NB4 (cell line): ENCODE data around the gene DCTN5.

ENCODE experiments used
- DNase-seq: peaks from one replicate; pipeline ENCODE4 v3.0.0; 2010; ENCODE audit warnings: low read depth
- H3K4me3 ChIP-seq: one replicate; pipeline ENCODE4 v1.5.1; 2011; ENCODE audit warnings: mild to moderate bottlenecking, low read depth, low read length, moderate library complexity
- MYC ChIP-seq: IDR thresholded peaks from 2 replicates; pipeline ENCODE4 v1.6.1; 2011; ENCODE audit warnings: low read depth, low read length
- POLR2A ChIP-seq: IDR thresholded peaks from 2 replicates; pipeline ENCODE4 v1.6.1; 2011; ENCODE audit warnings: mild to moderate bottlenecking; ENCODE audit not compliant: insufficient read length; ENCODE audit errors: extremely low read depth
- TF ChIP-seq, protein P1 (sequence below): IDR thresholded peaks from 2 replicates; pipeline ENCODE4 v1.6.1; 2011; ENCODE audit warnings: low read depth, low read length
- TF ChIP-seq, protein P2 (sequence below): IDR thresholded peaks from one replicate; pipeline ENCODE4 v1.5.1; 2012; ENCODE audit warnings: low read depth, low read length

DCTN5 gene

DNA sequence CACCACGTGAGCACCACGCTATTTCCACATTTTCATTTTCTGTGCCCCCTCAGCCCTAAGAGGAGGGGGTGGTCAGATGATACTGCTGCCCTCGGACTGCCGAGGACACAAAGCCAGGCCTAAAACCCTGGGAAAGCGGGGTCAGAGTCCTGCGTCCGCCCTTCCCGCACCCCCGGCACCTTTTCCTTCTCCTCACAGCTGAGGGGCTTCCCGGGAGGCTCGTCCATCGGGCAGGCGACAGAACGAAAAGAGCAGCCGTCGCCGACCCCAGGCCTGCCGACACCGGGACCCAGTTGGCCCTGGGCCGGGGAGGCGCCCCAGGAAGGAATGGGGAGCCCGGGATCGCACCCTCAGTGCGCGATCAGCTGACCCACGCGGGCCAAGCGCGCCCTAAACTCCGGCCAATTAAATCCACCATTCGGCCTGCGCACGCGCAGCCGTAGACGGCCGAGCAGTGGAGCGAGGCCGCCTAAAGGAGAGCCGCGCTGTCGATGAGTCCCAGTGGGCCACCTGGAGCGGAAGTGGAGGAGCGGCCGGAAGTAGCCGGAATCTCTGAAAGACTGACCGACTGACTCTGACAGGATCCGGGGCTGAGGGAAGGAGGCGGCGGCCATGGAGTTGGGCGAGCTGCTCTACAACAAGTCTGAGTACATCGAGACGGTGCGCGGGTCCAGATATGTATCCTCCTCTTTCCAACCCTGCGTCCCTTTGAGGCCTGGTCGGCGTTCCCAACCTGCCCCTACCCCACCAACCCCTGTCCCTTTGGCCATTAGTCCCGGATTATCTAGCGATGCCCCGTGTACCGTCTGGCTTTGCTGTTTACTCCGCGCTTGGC is at the start of gene DCTN5, which contains the start of gene PALB2:
DCTN5 (plus strand) TSS at position 536 of the 835 bp plus-strand sequence; CDS start at position 613, 77 bp downstream.
PALB2 (minus strand) TSS at position 380 of the 835 bp plus-strand sequence; CDS start at position 227, 153 bp downstream.
- peak within 1 kb of the TSS; percentile 99 for H3K4me3 ChIP-seq
- TF ChIP-seq, protein P1, sequence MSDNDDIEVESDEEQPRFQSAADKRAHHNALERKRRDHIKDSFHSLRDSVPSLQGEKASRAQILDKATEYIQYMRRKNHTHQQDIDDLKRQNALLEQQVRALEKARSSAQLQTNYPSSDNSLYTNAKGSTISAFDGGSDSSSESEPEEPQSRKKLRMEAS, result peak; percentile 83
- TF ChIP-seq MYC (peak; percentile 95), POLR2A (peak; percentile 63)
- TF ChIP-seq, protein P2, sequence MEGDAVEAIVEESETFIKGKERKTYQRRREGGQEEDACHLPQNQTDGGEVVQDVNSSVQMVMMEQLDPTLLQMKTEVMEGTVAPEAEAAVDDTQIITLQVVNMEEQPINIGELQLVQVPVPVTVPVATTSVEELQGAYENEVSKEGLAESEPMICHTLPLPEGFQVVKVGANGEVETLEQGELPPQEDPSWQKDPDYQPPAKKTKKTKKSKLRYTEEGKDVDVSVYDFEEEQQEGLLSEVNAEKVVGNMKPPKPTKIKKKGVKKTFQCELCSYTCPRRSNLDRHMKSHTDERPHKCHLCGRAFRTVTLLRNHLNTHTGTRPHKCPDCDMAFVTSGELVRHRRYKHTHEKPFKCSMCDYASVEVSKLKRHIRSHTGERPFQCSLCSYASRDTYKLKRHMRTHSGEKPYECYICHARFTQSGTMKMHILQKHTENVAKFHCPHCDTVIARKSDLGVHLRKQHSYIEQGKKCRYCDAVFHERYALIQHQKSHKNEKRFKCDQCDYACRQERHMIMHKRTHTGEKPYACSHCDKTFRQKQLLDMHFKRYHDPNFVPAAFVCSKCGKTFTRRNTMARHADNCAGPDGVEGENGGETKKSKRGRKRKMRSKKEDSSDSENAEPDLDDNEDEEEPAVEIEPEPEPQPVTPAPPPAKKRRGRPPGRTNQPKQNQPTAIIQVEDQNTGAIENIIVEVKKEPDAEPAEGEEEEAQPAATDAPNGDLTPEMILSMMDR, result no peak
- peak; percentile 96 for DNase-seq

DNA sequence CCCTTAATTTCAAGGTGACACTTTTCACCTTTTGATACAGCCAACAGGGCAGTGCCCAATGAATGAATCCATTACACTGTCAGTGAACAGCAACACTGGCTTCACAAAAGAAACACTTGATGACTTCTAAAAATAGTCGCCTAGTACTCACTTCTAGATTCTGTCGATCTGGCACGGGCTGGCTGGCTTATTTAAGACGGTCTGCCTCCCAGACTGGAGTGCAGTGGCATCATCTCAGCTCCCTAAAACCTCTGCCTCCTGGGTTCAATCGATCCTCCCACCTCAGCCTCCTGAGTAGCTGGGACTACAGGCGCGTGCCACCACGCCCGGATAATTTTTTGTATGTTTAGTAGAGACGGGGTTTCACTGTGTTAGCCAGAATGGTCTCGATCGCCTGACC is 47.1 kb upstream of the DCTN5 start:
- DNase-seq, result no peak
- no peak overlapping the region for H3K4me3 ChIP-seq
- TF ChIP-seq POLR2A (no peak), MYC (no peak)
- TF ChIP-seq, protein P1, result no peak
- TF ChIP-seq, protein P2, result no peak

DNA sequence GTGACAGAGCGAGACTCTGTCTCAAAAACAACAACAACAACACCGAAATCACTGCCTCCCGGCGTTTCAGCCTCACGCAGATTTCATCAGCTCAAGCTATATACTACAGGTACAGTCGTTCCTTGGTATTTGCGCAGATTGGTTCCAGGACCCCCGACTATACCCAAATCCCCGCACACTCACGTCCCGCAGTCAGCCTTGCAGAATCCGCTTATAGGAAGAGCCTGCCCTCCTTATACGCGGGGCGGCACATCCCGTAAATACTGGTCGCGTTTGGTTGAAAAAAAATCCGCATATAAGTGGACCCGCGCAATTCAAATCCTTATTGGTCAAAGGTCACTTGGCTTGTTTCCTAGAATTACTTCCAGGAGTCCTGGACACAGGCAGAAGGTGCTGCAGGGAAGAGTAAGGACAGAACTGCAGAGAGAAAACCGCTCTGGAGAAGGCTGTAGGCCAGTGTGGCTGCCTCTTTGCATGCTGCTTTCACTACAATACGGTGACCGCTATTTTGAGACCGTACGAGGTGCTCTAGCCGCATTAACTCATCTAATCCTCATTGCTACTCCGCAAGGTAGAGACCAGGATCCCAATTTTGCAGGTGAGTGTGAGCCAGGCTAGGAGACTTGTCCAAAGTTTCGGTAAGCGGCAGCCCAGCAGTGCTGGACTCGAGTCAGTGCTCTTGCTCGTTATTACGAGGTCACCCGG is 45.9 kb upstream of the DCTN5 start:
- H3K4me3 ChIP-seq, result peak overlapping the region; percentile 100
- TF ChIP-seq, protein P1, result no peak
- TF ChIP-seq POLR2A (no peak), MYC (no peak)
- TF ChIP-seq, protein P2, result no peak
- DNase-seq, result no peak

DNA sequence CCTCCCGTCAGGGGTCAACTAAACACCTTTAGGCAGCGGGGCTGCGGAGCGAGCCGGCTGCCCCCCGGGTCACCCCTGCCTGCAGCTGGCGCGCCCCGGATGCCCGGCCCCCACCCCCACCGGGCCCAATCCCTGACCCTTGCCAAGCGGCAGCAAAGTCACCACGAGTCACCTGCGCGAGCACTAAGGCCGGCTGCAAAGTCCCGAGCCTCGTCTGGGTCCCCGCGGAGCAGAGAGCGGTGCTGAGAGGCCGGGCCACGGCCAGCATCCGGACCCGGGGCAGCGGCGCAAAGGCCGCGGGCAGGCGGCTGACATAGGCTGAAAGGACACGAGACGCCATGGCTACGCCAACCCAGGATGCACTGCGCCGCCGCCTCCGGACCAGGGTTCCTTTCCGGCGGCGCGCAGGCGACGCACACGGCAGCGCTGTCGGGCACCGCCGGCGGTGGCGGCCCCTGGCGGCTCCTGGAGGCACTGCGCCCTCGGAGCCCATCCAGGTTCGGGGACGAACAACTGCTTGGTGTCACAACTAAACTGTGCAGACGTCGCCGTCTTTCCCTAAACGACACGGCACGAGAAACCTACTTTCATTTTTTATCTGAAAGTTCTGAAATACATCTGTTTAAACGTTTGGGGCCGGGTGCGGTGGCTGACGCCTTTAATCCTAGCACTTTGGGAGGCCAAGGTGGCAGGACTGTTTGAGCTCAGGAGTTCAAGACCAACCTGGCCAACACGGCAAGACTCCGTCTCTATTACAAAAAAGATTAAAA is 45.1 kb upstream of the DCTN5 start, which contains the start of gene NDUFAB1:
NDUFAB1 (minus strand) TSS at position 366 of the 770 bp plus-strand sequence; CDS start at position 340, 26 bp downstream.
- peak; percentile 90 for DNase-seq
- H3K4me3 ChIP-seq, result peak within 1 kb of the TSS; percentile 100
- TF ChIP-seq POLR2A (peak; percentile 73), MYC (peak; percentile 91)
- TF ChIP-seq, protein P1, result peak; percentile 81
- TF ChIP-seq, protein P2, result peak; percentile 88

DNA sequence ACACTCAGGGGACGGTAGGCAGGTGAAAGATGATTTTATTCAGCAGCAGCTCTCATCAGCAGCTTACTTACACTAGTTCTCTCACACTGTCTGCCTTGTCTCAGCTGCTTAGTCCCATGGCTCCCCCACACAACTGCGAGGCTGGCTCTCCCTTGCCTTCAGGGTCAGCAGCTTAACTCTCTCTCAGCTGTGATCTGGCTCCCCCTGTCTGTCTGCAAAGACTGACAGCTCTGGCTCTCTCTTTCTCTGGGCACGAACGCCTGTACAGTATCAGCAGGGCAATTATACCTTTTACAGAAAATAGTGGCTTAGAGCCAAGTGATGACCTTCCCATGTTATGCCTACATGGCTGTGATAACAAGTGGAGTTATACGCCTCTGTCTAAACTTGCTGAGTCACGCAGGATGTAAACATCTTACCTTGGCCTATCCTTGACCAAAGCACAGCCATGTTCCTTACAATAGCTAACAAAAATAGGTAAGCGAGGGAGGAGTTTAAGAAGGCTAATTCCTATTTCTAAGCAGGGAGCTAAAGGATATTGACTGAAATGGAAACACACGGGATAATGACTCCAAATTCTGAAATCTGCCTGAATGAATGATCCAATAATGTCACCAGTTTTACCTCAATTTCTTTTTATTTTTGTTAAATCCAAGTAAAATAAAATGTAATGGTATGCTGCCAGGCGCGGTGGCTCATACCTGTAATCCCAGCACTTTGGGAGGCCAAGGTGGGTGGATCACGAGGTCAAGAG is 44.1 kb upstream of the DCTN5 start:
- no peak for TF ChIP-seq POLR2A
- TF ChIP-seq, protein P1, result peak; percentile 16; the same call in 1 of the 2 replicates
- TF ChIP-seq, protein P2, result peak; percentile 61
- H3K4me3 ChIP-seq, result no peak overlapping the region
- DNase-seq, result peak; percentile 76
